Measurements from ENCODE around the gene ELL3.
A peak's percentile ranks its signal among the peaks of the same experiment; 100 is the strongest.
"Not testable (repeated sequence)": the region's sequence is repeated elsewhere in the genome, so short reads cannot be mapped to it uniquely, and the experiment has no call there.

ELL3 gene

GRCh38 chr15:43776718-43777266, at the start of gene ELL3:
Gene ELL3, minus strand, starts transcription at chr15:43776966. Its CDS starts 65 bp downstream, at chr15:43776901.
- no peak within 1 kb of the TSS for H3K27ac ChIP-seq
- TF ChIP-seq, protein P1, sequence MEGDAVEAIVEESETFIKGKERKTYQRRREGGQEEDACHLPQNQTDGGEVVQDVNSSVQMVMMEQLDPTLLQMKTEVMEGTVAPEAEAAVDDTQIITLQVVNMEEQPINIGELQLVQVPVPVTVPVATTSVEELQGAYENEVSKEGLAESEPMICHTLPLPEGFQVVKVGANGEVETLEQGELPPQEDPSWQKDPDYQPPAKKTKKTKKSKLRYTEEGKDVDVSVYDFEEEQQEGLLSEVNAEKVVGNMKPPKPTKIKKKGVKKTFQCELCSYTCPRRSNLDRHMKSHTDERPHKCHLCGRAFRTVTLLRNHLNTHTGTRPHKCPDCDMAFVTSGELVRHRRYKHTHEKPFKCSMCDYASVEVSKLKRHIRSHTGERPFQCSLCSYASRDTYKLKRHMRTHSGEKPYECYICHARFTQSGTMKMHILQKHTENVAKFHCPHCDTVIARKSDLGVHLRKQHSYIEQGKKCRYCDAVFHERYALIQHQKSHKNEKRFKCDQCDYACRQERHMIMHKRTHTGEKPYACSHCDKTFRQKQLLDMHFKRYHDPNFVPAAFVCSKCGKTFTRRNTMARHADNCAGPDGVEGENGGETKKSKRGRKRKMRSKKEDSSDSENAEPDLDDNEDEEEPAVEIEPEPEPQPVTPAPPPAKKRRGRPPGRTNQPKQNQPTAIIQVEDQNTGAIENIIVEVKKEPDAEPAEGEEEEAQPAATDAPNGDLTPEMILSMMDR (conservative IDR thresholded peaks at IDR 0.05): no peak

DNA sequence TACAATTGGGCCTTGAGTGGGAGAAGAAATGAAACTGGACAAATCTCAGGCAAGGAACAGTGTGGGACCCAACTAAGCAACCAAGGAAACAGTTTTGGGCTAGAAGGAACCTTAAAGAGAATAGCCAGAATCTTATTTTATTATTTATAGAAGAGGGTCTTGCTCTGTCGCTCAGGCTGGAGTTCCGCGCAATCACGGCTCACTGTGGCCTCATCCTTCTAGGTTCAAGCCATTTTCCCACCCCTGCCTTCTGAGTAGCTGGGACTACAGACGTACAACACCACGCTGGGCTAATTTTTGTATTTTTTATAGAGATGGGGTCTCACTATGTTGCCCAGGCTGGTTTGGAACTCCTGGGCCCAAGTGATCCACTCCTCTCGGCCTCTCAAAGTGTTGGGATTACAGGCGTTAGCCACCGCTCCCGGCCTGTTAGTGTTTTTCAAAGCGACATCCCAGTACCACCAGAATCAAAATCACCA, 49.3 kb upstream of the ELL3 start:
- H3K27ac ChIP-seq: peak overlapping the region; percentile 72
- TF ChIP-seq, protein P1 (conservative IDR thresholded peaks at IDR 0.05): no peak

DNA sequence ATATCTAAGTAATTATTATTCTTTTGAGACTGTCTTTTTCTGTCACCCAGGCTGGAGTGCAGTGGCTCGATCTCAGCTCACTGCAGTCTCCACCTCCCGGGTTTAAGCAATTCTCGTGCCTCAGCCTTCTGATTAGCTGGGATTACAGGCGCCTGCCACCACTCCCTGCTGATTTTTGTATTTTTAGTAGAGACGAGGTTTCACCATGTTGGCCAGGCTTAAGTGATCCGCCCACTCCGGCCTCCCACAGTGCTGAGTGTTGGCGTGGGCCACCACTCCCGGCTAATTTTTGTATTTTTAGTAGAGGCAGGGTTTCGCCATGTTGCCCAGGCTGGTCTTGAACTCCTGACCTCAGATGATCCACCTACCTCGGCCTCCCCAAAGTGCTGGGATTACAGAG, 48.5 kb upstream of the ELL3 start:
- H3K27ac ChIP-seq: peak overlapping the region; percentile 85; the same call in 1 of the 2 replicates

GRCh38 chr15:43824302-43825246, 47.8 kb upstream of the ELL3 start, which contains the start of gene MFAP1:
Gene MFAP1, minus strand, starts transcription at chr15:43824690. Its CDS starts 121 bp downstream, at chr15:43824569.
- TF ChIP-seq, protein P1 (conservative IDR thresholded peaks at IDR 0.05): no peak
- H3K27ac ChIP-seq: peak within 1 kb of the TSS; percentile 85

- TF ChIP-seq, protein P1 (conservative IDR thresholded peaks at IDR 0.05): no peak
- H3K27ac ChIP-seq: no peak overlapping the region
These were observed 44.7 kb upstream of the ELL3 start for GRCh38 chr15:43821505-43821904.

DNA sequence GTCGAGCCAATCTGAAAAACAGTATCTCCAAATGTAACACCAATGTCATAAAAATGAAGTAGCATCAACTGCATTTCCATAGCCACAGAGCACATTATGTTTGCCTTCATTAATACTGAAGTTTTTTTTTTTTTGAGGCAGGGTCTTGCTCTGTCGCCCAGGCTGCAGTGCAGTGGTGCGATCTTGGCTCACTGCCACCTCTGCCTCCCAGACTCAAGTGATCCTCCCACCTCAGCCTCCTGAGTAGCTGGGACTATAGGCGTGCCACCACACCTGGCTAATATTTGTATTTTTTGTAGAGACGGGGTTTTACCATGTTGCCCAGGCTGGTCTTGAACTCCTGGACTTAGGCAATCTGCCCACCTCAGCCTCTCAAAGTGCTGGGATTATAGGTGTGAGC, 38.3 kb upstream of the ELL3 start:
- H3K27ac ChIP-seq: not testable (repeated sequence)

DNA sequence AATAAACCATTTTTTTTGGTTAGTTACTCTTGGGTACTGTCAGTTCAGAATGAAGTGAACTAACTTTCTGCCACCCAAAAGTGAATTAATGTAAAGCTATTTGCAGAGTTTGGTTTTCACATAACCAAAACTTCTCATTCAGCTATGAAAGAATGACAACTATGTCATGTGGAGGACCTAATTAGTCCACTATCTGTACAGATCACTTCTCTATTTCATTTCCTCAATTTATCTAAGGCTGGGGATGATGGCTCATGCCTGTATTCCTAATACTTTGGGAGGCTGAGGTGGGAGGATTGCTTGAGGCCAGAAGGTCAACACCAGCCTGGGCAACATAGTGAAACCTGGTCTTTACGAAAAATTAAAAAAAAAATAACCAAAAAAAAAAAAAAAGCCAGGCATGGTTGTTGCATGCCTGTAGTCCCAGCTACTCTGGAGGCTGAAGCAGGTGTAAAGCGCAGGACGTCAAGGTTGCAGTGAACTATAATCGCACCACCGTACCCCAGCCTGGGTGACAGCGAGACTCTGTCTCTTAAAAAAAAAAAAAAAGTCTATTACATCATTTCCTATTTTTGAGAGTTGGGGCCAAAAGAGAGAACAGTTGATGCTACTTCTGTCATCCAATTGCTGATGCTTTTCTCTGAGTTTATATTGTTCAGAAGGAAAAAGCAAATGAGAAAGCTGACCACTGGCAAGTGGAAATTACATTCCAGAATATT, 32.4 kb upstream of the ELL3 start:
- H3K27ac ChIP-seq: peak overlapping the region; percentile 88
- TF ChIP-seq, protein P1 (conservative IDR thresholded peaks at IDR 0.05): no peak

GRCh38 chr15:43808435-43808950, 31.7 kb upstream of the ELL3 start:
- H3K27ac ChIP-seq: peak overlapping the region; percentile 88
- TF ChIP-seq, protein P1 (conservative IDR thresholded peaks at IDR 0.05): no peak

GRCh38 chr15:43802676-43803075, 25.9 kb upstream of the ELL3 start:
- not testable (repeated sequence) for H3K27ac ChIP-seq

Data from VCaP (cell line).